Hepatocyte (in vitro differentiated cells): ENCODE results near the gene BSN. TPM values are rescaled to one million over a fixed set of nuclear protein-coding genes. Genes with fewer than 3 reads are reported as not detected.
A peak's percentile ranks its signal among the peaks of the same experiment; 100 is the strongest.

ENCODE experiments used
- DNase-seq: peaks from one replicate; pipeline ENCODE4 v3.0.0-alpha.2; 2016; ENCODE audit warnings: low spot score
- H2AFZ ChIP-seq: fragments of 200-600 bp; sonication (generic); 2 replicates; pipeline ENCODE4 v1.6.0; 2016; ENCODE audit warnings: antibody characterized with exemption, mild to moderate bottlenecking
- H3K27ac ChIP-seq: fragments of 200-600 bp; sonication (generic); 2 replicates; pipeline ENCODE4 v1.5.1; 2016; ENCODE audit warnings: mild to moderate bottlenecking
- H3K27me3 ChIP-seq: fragments of 200-600 bp; sonication (generic); 2 replicates; pipeline ENCODE4 v1.6.1; 2016
- H3K36me3 ChIP-seq: fragments of 200-600 bp; sonication (generic); replicated peaks from 2 replicates; pipeline ENCODE4 v1.5.1; 2016; ENCODE audit warnings: low read depth; ENCODE audit not compliant: insufficient read depth
- H3K4me1 ChIP-seq: fragments of 200-600 bp; sonication (generic); 2 replicates; pipeline ENCODE4 v1.5.1; 2016; ENCODE audit warnings: mild to moderate bottlenecking, moderate library complexity; ENCODE audit not compliant: insufficient read depth
- H3K4me2 ChIP-seq: fragments of 200-600 bp; sonication (generic); 2 replicates; pipeline ENCODE4 v1.6.0; 2016
- H3K4me3 ChIP-seq: fragments of 200-600 bp; sonication (generic); 2 replicates; pipeline ENCODE4 v1.5.1; 2016; ENCODE audit warnings: mild to moderate bottlenecking
- H3K79me2 ChIP-seq: fragments of 200-600 bp; sonication (generic); 2 replicates; pipeline ENCODE4 v1.6.0; 2017; ENCODE audit warnings: mild to moderate bottlenecking
- H3K9me2 ChIP-seq: fragments of 200-600 bp; sonication (generic); replicated peaks from 2 replicates; pipeline ENCODE4 v1.6.0; 2017; ENCODE audit warnings: mild to moderate bottlenecking; ENCODE audit not compliant: insufficient read depth
- H3K9me3 ChIP-seq: fragments of 200-600 bp; sonication (generic); 2 replicates; pipeline ENCODE4 v1.5.1; 2016; ENCODE audit warnings: low read depth, mild to moderate bottlenecking
- H4K20me1 ChIP-seq: fragments of 200-600 bp; sonication (generic); 2 replicates; pipeline ENCODE4 v1.6.0; 2016; ENCODE audit warnings: mild to moderate bottlenecking; ENCODE audit not compliant: insufficient read depth, poor library complexity, severe bottlenecking
- CTCF ChIP-seq: fragments of 200-600 bp; sonication (generic); IDR thresholded peaks from 2 replicates; pipeline ENCODE4 v1.5.1; 2016; ENCODE audit warnings: antibody characterized with exemption, mild to moderate bottlenecking; ENCODE audit not compliant: poor library complexity
- EZH2 ChIP-seq: fragments of 200-600 bp; sonication (generic); IDR thresholded peaks from 2 replicates; pipeline ENCODE4 v1.6.1; 2016; ENCODE audit warnings: antibody characterized with exemption, mild to moderate bottlenecking, borderline replicate concordance
- EZH2phosphoT487 ChIP-seq: fragments of 200-600 bp; sonication (generic); IDR thresholded peaks from one replicate; pipeline ENCODE4 v1.6.1; 2018; ENCODE audit warnings: antibody characterized with exemption, mild to moderate bottlenecking, low read depth, moderate library complexity; ENCODE audit not compliant: unreplicated experiment, severe bottlenecking
- WGBS: methylation state at CpG from one replicate; pipeline ENCODE4 v1.1.6; 2016; ENCODE audit warnings: low lambda C conversion rate; ENCODE audit errors: missing lambda C conversion rate; 5-methylcytosine and 5-hydroxymethylcytosine counted together
- polyA plus RNA-seq: library from polyadenylated mRNA; unstranded; fragments of >200 nt; fragmentation: Nextera tagmentation; extraction: Ambion mirVana; gene quantifications from 2 replicates; pipeline ENCODE4 v1.2.1, GENCODE V29; 2016
- total RNA-seq: library from RNA; depleted of rRNA; stranded (reverse); fragments of >200 nt; gene quantifications from 2 replicates; pipeline ENCODE4 v1.2.3, GENCODE V29; 2014

BSN gene
- total and polyA plus RNA-seq, 2 experiments from 2014 or later = 0.37 to 0.44 TPM

- DNase-seq = no peak
- TF ChIP-seq EZH2phosphoT487 (no peak), EZH2 (no peak), CTCF (no peak)
Observed at GRCh38 chr3:49511639-49512038, 42.6 kb upstream of the BSN start.

GRCh38 chr3:49512781-49513355 lies 41.4 kb upstream of the BSN start:
- no peak overlapping the region for H3K4me3 ChIP-seq
- peak overlapping the region; percentile 44 for H3K4me2 ChIP-seq
- peaks cover 47% of the 10 kb centered on the region for H3K79me2 ChIP-seq
- H3K27ac ChIP-seq = peak overlapping the region; percentile 38
- no peaks in the 10 kb centered on the region for H3K4me1 ChIP-seq
- WGBS = 71% methylated on average over 1 of the region's 1 CpG
- no peak for DNase-seq
- no peaks in the 10 kb centered on the region for H3K27me3 ChIP-seq
- no peaks in the 10 kb centered on the region for H4K20me1 ChIP-seq
- no peaks in the 10 kb centered on the region for H3K36me3 ChIP-seq
- no peaks in the 10 kb centered on the region for H3K9me2 ChIP-seq
- H2AFZ ChIP-seq = no peak overlapping the region
- H3K9me3 ChIP-seq = no peaks in the 10 kb centered on the region
- TF ChIP-seq CTCF = no peak
- TF ChIP-seq EZH2 = no peak
- TF ChIP-seq EZH2phosphoT487 = no peak

More at GRCh38 chr3:49511639-49512038, 42.6 kb upstream of the BSN start:
- no peak overlapping the region for H3K4me3 ChIP-seq
- H3K4me2 ChIP-seq = no peak overlapping the region
- no peak overlapping the region for H3K27ac ChIP-seq
- no peaks in the 10 kb centered on the region for H3K36me3 ChIP-seq
- H3K9me3 ChIP-seq = no peaks in the 10 kb centered on the region
- no peak overlapping the region for H2AFZ ChIP-seq
- H4K20me1 ChIP-seq = no peaks in the 10 kb centered on the region
- WGBS = 38% methylated on average over 2 of the region's 2 CpGs
- peaks cover 51% of the 10 kb centered on the region for H3K79me2 ChIP-seq
- no peaks in the 10 kb centered on the region for H3K27me3 ChIP-seq
- H3K4me1 ChIP-seq = no peaks in the 10 kb centered on the region
- no peaks in the 10 kb centered on the region for H3K9me2 ChIP-seq

GRCh38 chr3:49513494-49514124 lies 40.7 kb upstream of the BSN start:
- Histone ChIP-seq H3K9me2 (no peaks in the 10 kb centered on the region), H3K9me3 (no peaks in the 10 kb centered on the region), H3K4me2 (no peak overlapping the region), H2AFZ (no peak overlapping the region), H3K27ac (peak overlapping the region; percentile 27), H3K4me1 (no peaks in the 10 kb centered on the region), H3K27me3 (no peaks in the 10 kb centered on the region), H3K79me2 (peaks cover 43% of the 10 kb centered on the region), H3K36me3 (no peaks in the 10 kb centered on the region), H4K20me1 (no peaks in the 10 kb centered on the region), H3K4me3 (no peak overlapping the region)
- no peak for TF ChIP-seq EZH2
- TF ChIP-seq EZH2phosphoT487 = no peak
- no peak for TF ChIP-seq CTCF
- no peak for DNase-seq
- WGBS = 75% methylated on average over 4 of the region's 4 CpGs
